Bone marrow (tissue), 2 donors: ENCODE measurements around the gene CRIP3.

ENCODE experiments used
- DNase-seq, 2 donors: peaks; one replicate each; lab custom pipeline; 2025; lab: John Stamatoyannopoulos, UW

CRIP3 gene

GRCh38 chr6:43273707-43274106 is 34.9 kb downstream of the CRIP3 start:
- DNase-seq, result no peak

- no peak for DNase-seq
These were observed 36.7 kb downstream of the CRIP3 start for GRCh38 chr6:43271944-43272343.

GRCh38 chr6:43271103-43271815 is 37.4 kb downstream of the CRIP3 start:
- DNase-seq, result no peak

- no peak for DNase-seq
These were observed 39.2 kb downstream of the CRIP3 start for GRCh38 chr6:43269273-43270007.

GRCh38 chr6:43268782-43269272 is 39.8 kb downstream of the CRIP3 start:
- DNase-seq, result no peak

- no peak for DNase-seq
These were observed 40.3 kb downstream of the CRIP3 start for GRCh38 chr6:43268355-43268700.

- DNase-seq, result no peak
These were observed 40.8 kb downstream of the CRIP3 start for GRCh38 chr6:43267619-43268354.

- no peak for DNase-seq
These were observed 43.1 kb downstream of the CRIP3 start for GRCh38 chr6:43265564-43265963.

GRCh38 chr6:43264599-43265145 is 44.0 kb downstream of the CRIP3 start:
- no peak for DNase-seq

GRCh38 chr6:43263314-43264178 is 45.1 kb downstream of the CRIP3 start:
- peak; percentile 41 to 69 for DNase-seq

- no peak for DNase-seq
These were observed 45.8 kb downstream of the CRIP3 start for GRCh38 chr6:43262780-43263313.

GRCh38 chr6:43262000-43262779 is 46.4 kb downstream of the CRIP3 start:
- no peak for DNase-seq

- DNase-seq, result no peak
These were observed 47.4 kb downstream of the CRIP3 start for GRCh38 chr6:43261198-43261597.

GRCh38 chr6:43260791-43261190 is 47.8 kb downstream of the CRIP3 start:
- no peak for DNase-seq

- DNase-seq, result no peak
These were observed 49.6 kb downstream of the CRIP3 start for GRCh38 chr6:43258807-43259686.

- DNase-seq, result no peak
These were observed 50.4 kb downstream of the CRIP3 start for GRCh38 chr6:43258180-43258579.

- DNase-seq, result no peak
These were observed 51.1 kb downstream of the CRIP3 start for GRCh38 chr6:43257367-43258145.

GRCh38 chr6:43256670-43257366 is 51.8 kb downstream of the CRIP3 start:
- DNase-seq, result no peak
